Measurements from ENCODE around the gene ATP13A3.

DNA sequence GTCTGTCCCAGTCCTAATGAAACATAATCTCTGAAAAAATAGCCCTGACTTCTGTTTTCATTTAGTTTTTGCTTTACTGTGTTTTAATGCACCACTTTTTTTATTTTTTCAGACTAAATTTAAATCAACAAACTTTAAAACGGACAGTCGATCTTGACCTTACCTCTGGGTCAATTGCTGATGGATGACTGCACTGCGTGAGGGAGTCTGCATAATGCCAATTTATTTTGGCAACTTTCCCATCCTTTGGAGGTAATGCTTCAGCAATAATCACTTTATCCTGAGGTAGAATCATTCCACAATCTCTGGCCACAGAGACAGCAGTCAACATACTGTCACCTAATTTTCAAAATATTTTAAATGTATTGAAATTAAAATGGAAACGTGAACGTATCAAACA lies 55.2 kb downstream of the ATP13A3 start:
- TF ChIP-seq, protein P1, sequence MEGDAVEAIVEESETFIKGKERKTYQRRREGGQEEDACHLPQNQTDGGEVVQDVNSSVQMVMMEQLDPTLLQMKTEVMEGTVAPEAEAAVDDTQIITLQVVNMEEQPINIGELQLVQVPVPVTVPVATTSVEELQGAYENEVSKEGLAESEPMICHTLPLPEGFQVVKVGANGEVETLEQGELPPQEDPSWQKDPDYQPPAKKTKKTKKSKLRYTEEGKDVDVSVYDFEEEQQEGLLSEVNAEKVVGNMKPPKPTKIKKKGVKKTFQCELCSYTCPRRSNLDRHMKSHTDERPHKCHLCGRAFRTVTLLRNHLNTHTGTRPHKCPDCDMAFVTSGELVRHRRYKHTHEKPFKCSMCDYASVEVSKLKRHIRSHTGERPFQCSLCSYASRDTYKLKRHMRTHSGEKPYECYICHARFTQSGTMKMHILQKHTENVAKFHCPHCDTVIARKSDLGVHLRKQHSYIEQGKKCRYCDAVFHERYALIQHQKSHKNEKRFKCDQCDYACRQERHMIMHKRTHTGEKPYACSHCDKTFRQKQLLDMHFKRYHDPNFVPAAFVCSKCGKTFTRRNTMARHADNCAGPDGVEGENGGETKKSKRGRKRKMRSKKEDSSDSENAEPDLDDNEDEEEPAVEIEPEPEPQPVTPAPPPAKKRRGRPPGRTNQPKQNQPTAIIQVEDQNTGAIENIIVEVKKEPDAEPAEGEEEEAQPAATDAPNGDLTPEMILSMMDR (IDR thresholded peaks at IDR 0.05) = no peak
- TF ChIP-seq POLR2A (IDR thresholded peaks at IDR 0.05) = no peak
